Ovary (tissue), 3 donors: Measurements from ENCODE around the gene ADGRB2.
A peak's percentile ranks its signal among the peaks of the same experiment; 100 is the strongest.

ENCODE experiments used
- CTCF ChIP-seq, 3 donors: fragments of 450-650 bp in 2 of 3; fragments of 200-600 bp in 1 of 3; IDR thresholded peaks; one replicate each; pipeline versions ENCODE4 v1.5.1 to v1.8.0; 2016 to 2022; ENCODE audit warnings: antibody characterized with exemption in 3 of 3, mild to moderate bottlenecking in 1 of 3
- EP300 ChIP-seq: sonication (generic); formaldehyde crosslinking; IDR thresholded peaks from one replicate; pipeline ENCODE4 v1.6.1; 2017; ENCODE audit warnings: antibody characterized with exemption
- POLR2A ChIP-seq: fragments of 450-650 bp; IDR thresholded peaks from one replicate; pipeline ENCODE4 v1.6.1; 2017; ENCODE audit warnings: antibody characterized with exemption, mild to moderate bottlenecking, moderate library complexity
- donor health status: DM: no; HTN: no; CAD: no.

GRCh38 chr1:31788138-31788824 lies 24.1 kb upstream of the ADGRB2 start:
- TF ChIP-seq CTCF (IDR thresholded peaks at IDR 0.05) = no peak
- TF ChIP-seq POLR2A = peak; percentile 65
- no peak for TF ChIP-seq EP300
